ENCODE data around the gene LEMD2.

Gene LEMD2

GRCh38 chr6:33779290-33779689, 9.6 kb downstream of the LEMD2 start:
- H3K4me1 ChIP-seq (ENCODE audit: insufficient read depth, low read length) = peaks cover 35% of the 10 kb centered on the region
- H3K27ac ChIP-seq (ENCODE audit: low read length) = no peak overlapping the region
- H3K4me3 ChIP-seq (ENCODE audit: low read length) = no peak overlapping the region
- no peak overlapping the region for H3K9ac ChIP-seq (ENCODE audit: low read depth, low read length)
- no peaks in the 10 kb centered on the region for H3K9me3 ChIP-seq (ENCODE audit: insufficient read depth, low read depth, low read length)
- peaks cover 90% of the 10 kb centered on the region for H3K36me3 ChIP-seq (ENCODE audit: insufficient read depth, low read depth, low read length)
- no peaks in the 10 kb centered on the region for H3K27me3 ChIP-seq (ENCODE audit: insufficient read depth, low read length)

DNA sequence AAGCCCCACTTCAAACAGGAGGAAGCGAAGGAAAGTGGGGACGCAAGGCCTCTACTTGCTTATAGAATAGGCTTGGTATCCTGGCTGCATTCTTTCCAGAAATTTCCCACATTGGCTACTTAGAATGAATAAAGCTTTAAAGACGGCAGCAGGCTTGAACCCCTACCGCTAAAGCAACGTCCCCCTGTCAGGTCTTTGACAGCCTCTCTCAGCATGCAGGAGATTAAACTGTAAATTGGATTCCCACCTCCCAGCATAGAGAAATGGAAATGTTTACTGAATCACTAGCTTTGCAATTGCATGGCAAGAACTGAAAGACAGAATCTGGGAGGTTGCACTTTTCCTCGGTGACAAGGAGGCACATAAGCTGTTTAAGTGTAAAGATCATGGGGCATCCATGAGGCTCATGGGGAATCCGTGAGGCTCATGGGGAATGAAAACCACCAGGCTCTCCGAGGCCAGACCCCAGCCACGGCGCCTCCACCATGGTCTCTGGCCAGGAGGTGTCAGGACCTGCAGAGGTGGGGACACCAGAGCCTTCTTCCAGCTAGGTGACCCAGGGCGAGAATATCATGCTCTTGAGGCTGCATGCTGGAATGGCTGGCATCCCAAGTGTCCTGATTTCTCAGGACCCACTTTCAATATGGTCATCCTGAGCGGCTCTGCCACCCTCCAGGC, 10.3 kb downstream of the LEMD2 start:
- Histone ChIP-seq H3K27me3 (ENCODE audit: insufficient read depth, low read length) (no peaks in the 10 kb centered on the region), H3K4me3 (ENCODE audit: low read length) (no peak overlapping the region), H3K9ac (ENCODE audit: low read depth, low read length) (no peak overlapping the region), H3K27ac (ENCODE audit: low read length) (no peak overlapping the region), H3K9me3 (ENCODE audit: insufficient read depth, low read depth, low read length) (no peaks in the 10 kb centered on the region), H3K36me3 (ENCODE audit: insufficient read depth, low read depth, low read length) (peaks cover 88% of the 10 kb centered on the region), H3K4me1 (ENCODE audit: insufficient read depth, low read length) (peaks cover 35% of the 10 kb centered on the region)

GRCh38 chr6:33777398-33778388, 11.2 kb downstream of the LEMD2 start:
- Histone ChIP-seq H3K4me3 (ENCODE audit: low read length) (no peak overlapping the region), H3K27me3 (ENCODE audit: insufficient read depth, low read length) (no peaks in the 10 kb centered on the region), H3K9me3 (ENCODE audit: insufficient read depth, low read depth, low read length) (no peaks in the 10 kb centered on the region), H3K36me3 (ENCODE audit: insufficient read depth, low read depth, low read length) (peaks cover 88% of the 10 kb centered on the region), H3K27ac (ENCODE audit: low read length) (no peak overlapping the region), H3K9ac (ENCODE audit: low read depth, low read length) (no peak overlapping the region), H3K4me1 (ENCODE audit: insufficient read depth, low read length) (peaks cover 35% of the 10 kb centered on the region)

DNA sequence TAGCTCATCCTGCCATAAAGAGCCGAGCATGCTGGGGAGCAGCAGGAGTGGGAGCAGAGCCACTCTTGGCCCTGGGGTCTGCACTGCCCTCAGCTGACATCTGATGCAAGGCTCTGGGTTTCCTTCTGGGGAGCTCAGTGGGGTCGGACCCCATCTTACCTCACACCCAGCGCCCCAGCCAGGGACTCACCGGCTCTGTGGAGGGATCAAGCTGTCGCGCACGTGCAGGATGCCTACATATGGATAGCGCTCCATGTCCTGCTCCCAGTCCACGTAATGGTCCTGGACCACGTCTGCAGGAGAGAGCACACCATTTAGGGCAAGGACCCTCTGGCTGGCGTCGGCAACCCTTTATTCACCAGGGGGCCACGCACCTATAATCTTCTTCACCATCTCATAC, 12.2 kb downstream of the LEMD2 start:
- Histone ChIP-seq H3K27ac (ENCODE audit: low read length) (no peak overlapping the region), H3K4me3 (ENCODE audit: low read length) (no peak overlapping the region), H3K9me3 (ENCODE audit: insufficient read depth, low read depth, low read length) (no peaks in the 10 kb centered on the region), H3K27me3 (ENCODE audit: insufficient read depth, low read length) (no peaks in the 10 kb centered on the region), H3K9ac (ENCODE audit: low read depth, low read length) (no peak overlapping the region), H3K36me3 (ENCODE audit: insufficient read depth, low read depth, low read length) (peaks cover 88% of the 10 kb centered on the region), H3K4me1 (ENCODE audit: insufficient read depth, low read length) (peaks cover 35% of the 10 kb centered on the region)

- no peak overlapping the region for H3K27ac ChIP-seq (ENCODE audit: low read length)
- no peaks in the 10 kb centered on the region for H3K27me3 ChIP-seq (ENCODE audit: insufficient read depth, low read length)
- H3K4me3 ChIP-seq (ENCODE audit: low read length) = no peak overlapping the region
- H3K9ac ChIP-seq (ENCODE audit: low read depth, low read length) = no peak overlapping the region
- no peaks in the 10 kb centered on the region for H3K9me3 ChIP-seq (ENCODE audit: insufficient read depth, low read depth, low read length)
- peaks cover 88% of the 10 kb centered on the region for H3K36me3 ChIP-seq (ENCODE audit: insufficient read depth, low read depth, low read length)
- peaks cover 35% of the 10 kb centered on the region for H3K4me1 ChIP-seq (ENCODE audit: insufficient read depth, low read length)
These were observed 12.7 kb downstream of the LEMD2 start for GRCh38 chr6:33776186-33776585.

- H3K9me3 ChIP-seq (ENCODE audit: insufficient read depth, low read depth, low read length) = no peaks in the 10 kb centered on the region
- H3K4me3 ChIP-seq (ENCODE audit: low read length) = no peak overlapping the region
- H3K4me1 ChIP-seq (ENCODE audit: insufficient read depth, low read length) = peaks cover 33% of the 10 kb centered on the region
- H3K9ac ChIP-seq (ENCODE audit: low read depth, low read length) = no peak overlapping the region
- no peak overlapping the region for H3K27ac ChIP-seq (ENCODE audit: low read length)
- H3K36me3 ChIP-seq (ENCODE audit: insufficient read depth, low read depth, low read length) = peaks cover 75% of the 10 kb centered on the region
- H3K27me3 ChIP-seq (ENCODE audit: insufficient read depth, low read length) = no peaks in the 10 kb centered on the region
These were observed 14.2 kb downstream of the LEMD2 start for GRCh38 chr6:33774774-33775173.

GRCh38 chr6:33772902-33773472, 15.9 kb downstream of the LEMD2 start:
- H3K9ac ChIP-seq (ENCODE audit: low read depth, low read length) = no peak overlapping the region
- H3K36me3 ChIP-seq (ENCODE audit: insufficient read depth, low read depth, low read length) = peaks cover 58% of the 10 kb centered on the region
- no peak overlapping the region for H3K27ac ChIP-seq (ENCODE audit: low read length)
- H3K4me1 ChIP-seq (ENCODE audit: insufficient read depth, low read length) = peaks cover 26% of the 10 kb centered on the region
- H3K4me3 ChIP-seq (ENCODE audit: low read length) = no peak overlapping the region
- no peaks in the 10 kb centered on the region for H3K27me3 ChIP-seq (ENCODE audit: insufficient read depth, low read length)
- H3K9me3 ChIP-seq (ENCODE audit: insufficient read depth, low read depth, low read length) = no peaks in the 10 kb centered on the region

DNA sequence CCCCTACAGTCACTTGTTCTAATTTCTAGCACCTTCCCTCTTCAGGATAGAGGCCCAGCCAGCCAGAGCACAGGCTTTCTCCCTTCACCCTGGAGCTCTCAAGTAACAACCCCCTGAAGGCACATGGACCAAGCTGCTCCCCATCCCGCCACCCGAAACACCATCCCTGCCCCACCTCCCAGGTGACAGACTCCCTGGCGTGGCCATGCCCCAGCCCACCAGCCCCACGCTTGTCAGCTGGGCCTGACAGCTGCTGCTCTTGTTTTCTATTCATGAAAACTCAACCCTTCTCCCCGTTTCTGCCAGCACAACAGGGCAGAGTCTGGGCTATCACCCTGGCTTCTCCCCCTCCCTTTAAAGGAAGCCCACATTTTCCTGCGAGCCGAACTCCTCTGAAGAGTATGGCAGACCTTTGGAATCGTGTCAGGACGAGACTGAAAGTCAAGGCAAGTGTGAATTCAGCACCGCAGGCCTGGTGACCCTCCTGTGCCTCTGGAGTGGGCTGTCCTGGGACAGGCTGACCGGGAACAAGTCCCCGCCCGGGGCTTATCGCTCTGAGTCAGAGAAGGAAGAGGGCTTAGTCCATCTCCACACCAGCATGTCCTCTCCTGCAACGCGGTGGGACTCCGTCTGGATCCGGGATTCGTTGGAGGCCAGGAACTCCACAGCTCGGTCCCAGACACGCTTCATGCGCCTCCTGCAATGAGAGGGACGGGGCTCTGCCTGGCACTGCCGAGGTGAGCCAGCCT, 16.7 kb downstream of the LEMD2 start:
- no peak overlapping the region for H3K27ac ChIP-seq (ENCODE audit: low read length)
- no peaks in the 10 kb centered on the region for H3K9me3 ChIP-seq (ENCODE audit: insufficient read depth, low read depth, low read length)
- H3K27me3 ChIP-seq (ENCODE audit: insufficient read depth, low read length) = no peaks in the 10 kb centered on the region
- H3K9ac ChIP-seq (ENCODE audit: low read depth, low read length) = no peak overlapping the region
- H3K4me1 ChIP-seq (ENCODE audit: insufficient read depth, low read length) = peaks cover 26% of the 10 kb centered on the region
- no peak overlapping the region for H3K4me3 ChIP-seq (ENCODE audit: low read length)
- peaks cover 50% of the 10 kb centered on the region for H3K36me3 ChIP-seq (ENCODE audit: insufficient read depth, low read depth, low read length)

- peaks cover 26% of the 10 kb centered on the region for H3K4me1 ChIP-seq (ENCODE audit: insufficient read depth, low read length)
- H3K9me3 ChIP-seq (ENCODE audit: insufficient read depth, low read depth, low read length) = no peaks in the 10 kb centered on the region
- H3K27me3 ChIP-seq (ENCODE audit: insufficient read depth, low read length) = no peaks in the 10 kb centered on the region
- no peak overlapping the region for H3K4me3 ChIP-seq (ENCODE audit: low read length)
- peak overlapping the region; percentile 1; the same call in 1 of the 2 replicates for H3K9ac ChIP-seq (ENCODE audit: low read depth, low read length)
- H3K36me3 ChIP-seq (ENCODE audit: insufficient read depth, low read depth, low read length) = peaks cover 42% of the 10 kb centered on the region
- no peak overlapping the region for H3K27ac ChIP-seq (ENCODE audit: low read length)
These were observed 17.5 kb downstream of the LEMD2 start for GRCh38 chr6:33771146-33772081.

DNA sequence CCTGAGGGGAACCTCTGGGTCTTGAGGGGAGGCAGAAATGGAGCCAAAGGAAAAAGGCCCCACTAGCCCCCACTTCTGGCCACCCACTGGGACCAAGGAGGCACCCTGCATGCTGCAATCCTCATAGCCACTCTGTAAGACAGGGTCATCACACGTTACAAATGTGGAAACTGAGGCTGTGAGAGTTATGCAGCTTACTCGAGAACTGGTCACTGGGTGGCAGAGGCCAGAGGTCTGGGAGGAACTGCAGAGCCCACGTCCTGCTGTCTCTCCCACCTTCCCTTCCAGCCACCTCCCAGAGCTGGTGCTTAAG, 18.1 kb downstream of the LEMD2 start:
- Histone ChIP-seq H3K36me3 (ENCODE audit: insufficient read depth, low read depth, low read length) (peaks cover 36% of the 10 kb centered on the region), H3K27me3 (ENCODE audit: insufficient read depth, low read length) (no peaks in the 10 kb centered on the region), H3K4me3 (ENCODE audit: low read length) (no peak overlapping the region), H3K27ac (ENCODE audit: low read length) (no peak overlapping the region), H3K4me1 (ENCODE audit: insufficient read depth, low read length) (peaks cover 26% of the 10 kb centered on the region), H3K9me3 (ENCODE audit: insufficient read depth, low read depth, low read length) (no peaks in the 10 kb centered on the region), H3K9ac (ENCODE audit: low read depth, low read length) (peak overlapping the region; percentile 1; the same call in 1 of the 2 replicates)

Measured in iPS-20b (cell line).